Measurements from ENCODE around the gene PTK6. TPM values are rescaled to one million over a fixed set of nuclear protein-coding genes. Genes with fewer than 3 reads are reported as not detected.

Gene PTK6
- total RNA-seq, 1 donor from 2014 or later, result not detected

- Mint-ChIP-seq H3K4me3 (ENCODE audit: unreplicated experiment) (no peak overlapping the region), H3K27me3 (ENCODE audit: unreplicated experiment) (peaks cover 2% of the 10 kb centered on the region), H3K9me3 (ENCODE audit: unreplicated experiment) (no peaks in the 10 kb centered on the region), H3K36me3 (ENCODE audit: low read depth, unreplicated experiment) (no peaks in the 10 kb centered on the region), H3K27ac (ENCODE audit: unreplicated experiment) (no peak overlapping the region), H3K4me1 (ENCODE audit: unreplicated experiment) (no peaks in the 10 kb centered on the region)
- no peak for DNase-seq (ENCODE audit: low spot score)
- TF ChIP-seq, protein P1, sequence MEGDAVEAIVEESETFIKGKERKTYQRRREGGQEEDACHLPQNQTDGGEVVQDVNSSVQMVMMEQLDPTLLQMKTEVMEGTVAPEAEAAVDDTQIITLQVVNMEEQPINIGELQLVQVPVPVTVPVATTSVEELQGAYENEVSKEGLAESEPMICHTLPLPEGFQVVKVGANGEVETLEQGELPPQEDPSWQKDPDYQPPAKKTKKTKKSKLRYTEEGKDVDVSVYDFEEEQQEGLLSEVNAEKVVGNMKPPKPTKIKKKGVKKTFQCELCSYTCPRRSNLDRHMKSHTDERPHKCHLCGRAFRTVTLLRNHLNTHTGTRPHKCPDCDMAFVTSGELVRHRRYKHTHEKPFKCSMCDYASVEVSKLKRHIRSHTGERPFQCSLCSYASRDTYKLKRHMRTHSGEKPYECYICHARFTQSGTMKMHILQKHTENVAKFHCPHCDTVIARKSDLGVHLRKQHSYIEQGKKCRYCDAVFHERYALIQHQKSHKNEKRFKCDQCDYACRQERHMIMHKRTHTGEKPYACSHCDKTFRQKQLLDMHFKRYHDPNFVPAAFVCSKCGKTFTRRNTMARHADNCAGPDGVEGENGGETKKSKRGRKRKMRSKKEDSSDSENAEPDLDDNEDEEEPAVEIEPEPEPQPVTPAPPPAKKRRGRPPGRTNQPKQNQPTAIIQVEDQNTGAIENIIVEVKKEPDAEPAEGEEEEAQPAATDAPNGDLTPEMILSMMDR (IDR thresholded peaks at IDR 0.05; ENCODE audit: unreplicated experiment), result no peak
These were observed 15.5 kb upstream of the PTK6 start for GRCh38 chr20:63552481-63553249.

- Mint-ChIP-seq H3K27ac (ENCODE audit: unreplicated experiment) (no peak overlapping the region), H3K27me3 (ENCODE audit: unreplicated experiment) (peaks cover 2% of the 10 kb centered on the region), H3K36me3 (ENCODE audit: low read depth, unreplicated experiment) (no peaks in the 10 kb centered on the region), H3K4me1 (ENCODE audit: unreplicated experiment) (no peaks in the 10 kb centered on the region), H3K9me3 (ENCODE audit: unreplicated experiment) (no peaks in the 10 kb centered on the region), H3K4me3 (ENCODE audit: unreplicated experiment) (no peak overlapping the region)
- no peak for DNase-seq (ENCODE audit: low spot score)
- TF ChIP-seq, protein P1 (IDR thresholded peaks at IDR 0.05; ENCODE audit: unreplicated experiment), result no peak
These were observed 13.9 kb upstream of the PTK6 start for GRCh38 chr20:63551068-63551467.

- no peak for DNase-seq (ENCODE audit: low spot score)
- H3K4me1 Mint-ChIP-seq (ENCODE audit: unreplicated experiment), result no peaks in the 10 kb centered on the region
- TF ChIP-seq, protein P1 (IDR thresholded peaks at IDR 0.05; ENCODE audit: unreplicated experiment), result no peak
- peaks cover 2% of the 10 kb centered on the region for H3K27me3 Mint-ChIP-seq (ENCODE audit: unreplicated experiment)
- H3K36me3 Mint-ChIP-seq (ENCODE audit: low read depth, unreplicated experiment), result no peaks in the 10 kb centered on the region
- no peaks in the 10 kb centered on the region for H3K9me3 Mint-ChIP-seq (ENCODE audit: unreplicated experiment)
- H3K27ac Mint-ChIP-seq (ENCODE audit: unreplicated experiment), result no peak overlapping the region
- no peak overlapping the region for H3K4me3 Mint-ChIP-seq (ENCODE audit: unreplicated experiment)
These were observed 12.6 kb upstream of the PTK6 start for GRCh38 chr20:63549679-63550282.

DNA sequence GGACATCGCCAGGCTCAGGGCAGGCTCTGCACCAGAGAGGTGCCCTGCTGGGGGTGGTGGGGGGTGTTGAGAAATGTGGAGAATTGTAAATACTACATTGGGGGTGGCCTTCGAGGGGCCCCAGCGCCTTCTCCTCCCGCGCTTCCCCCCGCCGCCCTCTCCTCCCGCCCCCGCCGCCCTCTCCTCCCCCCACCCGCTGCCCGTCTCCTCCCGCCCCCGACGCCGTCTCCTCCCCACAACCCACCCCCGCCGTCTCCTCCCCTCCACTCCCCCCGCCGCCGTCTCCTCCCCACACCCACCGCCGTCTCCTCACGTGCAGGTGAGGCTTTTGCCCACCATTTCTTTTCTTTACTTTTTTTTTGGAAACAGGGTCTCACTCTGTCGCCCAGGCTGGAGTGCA, 11.8 kb upstream of the PTK6 start:
- Mint-ChIP-seq H3K4me3 (ENCODE audit: unreplicated experiment) (no peak overlapping the region), H3K27ac (ENCODE audit: unreplicated experiment) (no peak overlapping the region), H3K9me3 (ENCODE audit: unreplicated experiment) (no peaks in the 10 kb centered on the region), H3K4me1 (ENCODE audit: unreplicated experiment) (no peaks in the 10 kb centered on the region), H3K36me3 (ENCODE audit: low read depth, unreplicated experiment) (no peaks in the 10 kb centered on the region), H3K27me3 (ENCODE audit: unreplicated experiment) (peaks cover 2% of the 10 kb centered on the region)
- no peak for DNase-seq (ENCODE audit: low spot score)
- TF ChIP-seq, protein P1 (IDR thresholded peaks at IDR 0.05; ENCODE audit: unreplicated experiment), result no peak

DNA sequence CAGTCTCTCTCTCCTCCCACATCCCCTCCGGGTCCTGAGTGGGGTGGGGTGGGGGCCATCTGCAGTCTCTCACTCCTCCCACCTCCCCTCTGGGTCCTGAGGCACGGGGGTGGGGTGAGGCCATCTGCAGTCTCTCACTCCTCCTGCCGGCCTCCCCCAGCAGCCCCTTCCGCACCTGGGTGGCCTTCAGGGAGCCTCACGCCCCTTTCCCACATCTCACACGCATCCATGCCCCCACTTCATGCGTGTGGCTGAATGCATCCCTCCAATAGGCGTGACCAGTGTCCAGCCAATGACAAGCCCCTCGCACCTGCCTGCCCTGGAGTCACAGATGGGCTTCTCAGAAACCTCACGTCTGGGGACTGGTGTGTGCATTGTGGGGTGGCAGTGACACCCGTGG, 11.4 kb upstream of the PTK6 start:
- Mint-ChIP-seq H3K4me1 (ENCODE audit: unreplicated experiment) (no peaks in the 10 kb centered on the region), H3K9me3 (ENCODE audit: unreplicated experiment) (no peaks in the 10 kb centered on the region), H3K4me3 (ENCODE audit: unreplicated experiment) (no peak overlapping the region), H3K27ac (ENCODE audit: unreplicated experiment) (no peak overlapping the region), H3K27me3 (ENCODE audit: unreplicated experiment) (peaks cover 6% of the 10 kb centered on the region), H3K36me3 (ENCODE audit: low read depth, unreplicated experiment) (peaks cover 4% of the 10 kb centered on the region)
- TF ChIP-seq, protein P1 (IDR thresholded peaks at IDR 0.05; ENCODE audit: unreplicated experiment), result no peak
- no peak for DNase-seq (ENCODE audit: low spot score)
